ENCODE measurements around the gene ACAN.

Gene ACAN

DNA sequence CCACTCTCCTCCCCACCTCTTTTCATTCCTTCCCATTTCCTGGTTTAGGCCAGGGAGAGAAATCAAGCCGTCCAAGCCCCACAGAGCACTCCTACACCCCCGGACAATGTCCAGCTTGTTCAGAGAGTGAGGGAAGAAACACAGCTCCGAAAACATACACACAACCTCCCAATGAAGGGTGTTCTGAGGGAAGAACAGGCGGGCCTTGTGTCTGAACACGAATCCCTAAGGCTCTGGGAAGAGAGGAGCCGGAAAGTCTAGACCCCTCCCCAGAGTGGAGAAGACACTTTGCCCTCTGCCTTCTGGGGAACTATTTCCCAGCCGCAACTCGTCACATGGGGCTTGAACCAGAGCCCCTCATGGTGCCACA lies 30.5 kb downstream of the ACAN start:
- no peak for TF ChIP-seq CTCF (IDR thresholded peaks at IDR 0.05; ENCODE audit: extremely low read depth, insufficient read depth, missing control alignments)
- in situ Hi-C loops (cut with MboI; ENCODE audit: low pct_unique_long_range_greater_than_20kb, low sequenced_read_pairs, unreplicated experiment), result loop anchor here (25.0 kb wide), 1 partner anchor 346 kb away; no protein-coding TSS in a partner anchor
- DNase-seq (ENCODE audit: low spot score), result no peak

- in situ Hi-C loops (cut with MboI; ENCODE audit: low pct_unique_long_range_greater_than_20kb, low sequenced_read_pairs, unreplicated experiment), result loop anchor here (25.0 kb wide), 1 partner anchor 347 kb away; no protein-coding TSS in a partner anchor
- TF ChIP-seq CTCF (IDR thresholded peaks at IDR 0.05; ENCODE audit: extremely low read depth, insufficient read depth, missing control alignments), result peak; percentile 69
- no peak for DNase-seq (ENCODE audit: low spot score)
Observed at GRCh38 chr15:88834211-88834812, 31.1 kb downstream of the ACAN start.

- DNase-seq (ENCODE audit: low spot score), result no peak
- in situ Hi-C loops (cut with MboI; ENCODE audit: low pct_unique_long_range_greater_than_20kb, low sequenced_read_pairs, unreplicated experiment), result loop anchor here (25.0 kb wide), 1 partner anchor 348 kb away; no protein-coding TSS in a partner anchor
- TF ChIP-seq CTCF (IDR thresholded peaks at IDR 0.05; ENCODE audit: extremely low read depth, insufficient read depth, missing control alignments), result no peak
Observed at GRCh38 chr15:88835119-88835518, 31.9 kb downstream of the ACAN start.

DNA sequence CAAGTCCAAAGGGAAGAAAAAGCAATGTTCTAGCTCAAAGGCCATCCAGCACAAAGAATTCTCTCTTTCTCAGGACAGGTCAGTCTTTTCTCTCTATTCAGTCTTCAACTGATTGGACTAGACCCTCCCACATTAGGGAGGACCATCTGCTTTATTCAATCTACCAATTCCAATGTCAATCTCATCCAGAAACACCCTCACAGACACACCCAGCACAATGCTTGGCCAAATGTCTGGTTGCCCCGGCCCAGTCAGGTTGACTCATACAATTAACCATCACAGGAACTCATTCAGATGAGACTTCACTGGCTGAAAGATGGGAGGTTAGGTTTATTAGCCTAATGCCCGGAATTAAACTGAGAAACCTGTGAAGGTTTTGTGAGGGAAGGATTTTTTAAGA lies 32.4 kb downstream of the ACAN start:
- in situ Hi-C loops (cut with MboI; ENCODE audit: low pct_unique_long_range_greater_than_20kb, low sequenced_read_pairs, unreplicated experiment), result loop anchor here (25.0 kb wide), 1 partner anchor 348 kb away; no protein-coding TSS in a partner anchor
- DNase-seq (ENCODE audit: low spot score), result no peak
- no peak for TF ChIP-seq CTCF (IDR thresholded peaks at IDR 0.05; ENCODE audit: extremely low read depth, insufficient read depth, missing control alignments)

- in situ Hi-C loops (cut with MboI; ENCODE audit: low pct_unique_long_range_greater_than_20kb, low sequenced_read_pairs, unreplicated experiment), result loop anchor here (25.0 kb wide), 1 partner anchor 351 kb away; no protein-coding TSS in a partner anchor
Observed at GRCh38 chr15:88838667-88839066, 35.4 kb downstream of the ACAN start.

GRCh38 chr15:88839146-88839545 lies 35.9 kb downstream of the ACAN start:
- no peak for DNase-seq (ENCODE audit: low spot score)
- in situ Hi-C loops (cut with MboI; ENCODE audit: low pct_unique_long_range_greater_than_20kb, low sequenced_read_pairs, unreplicated experiment), result loop anchor here (25.0 kb wide), 1 partner anchor 352 kb away; no protein-coding TSS in a partner anchor
- TF ChIP-seq CTCF (IDR thresholded peaks at IDR 0.05; ENCODE audit: extremely low read depth, insufficient read depth, missing control alignments), result no peak

More at GRCh38 chr15:88838667-88839066, 35.4 kb downstream of the ACAN start:
- TF ChIP-seq CTCF (IDR thresholded peaks at IDR 0.05; ENCODE audit: extremely low read depth, insufficient read depth, missing control alignments), result no peak
- no peak for DNase-seq (ENCODE audit: low spot score)

Data from GM13977 (cell line).